ENCODE data around the gene AGPAT3.

Gene AGPAT3

GRCh38 chr21:43981871-43982210 lies 116.8 kb downstream of the AGPAT3 start:
- DNase-seq = no peak

GRCh38 chr21:43982489-43983078 lies 117.6 kb downstream of the AGPAT3 start:
- no peak for DNase-seq

GRCh38 chr21:43983390-43983789 lies 118.4 kb downstream of the AGPAT3 start:
- no peak for DNase-seq

GRCh38 chr21:43983860-43984420 lies 118.9 kb downstream of the AGPAT3 start:
- DNase-seq = no peak

- DNase-seq = no peak
Observed at GRCh38 chr21:43984905-43985689, 120.1 kb downstream of the AGPAT3 start.

- DNase-seq = no peak
Observed at GRCh38 chr21:43985690-43986251, 120.7 kb downstream of the AGPAT3 start.

- no peak for DNase-seq
Observed at GRCh38 chr21:43986544-43987451, 121.8 kb downstream of the AGPAT3 start.

- no peak for DNase-seq
Observed at GRCh38 chr21:43987509-43987908, 122.5 kb downstream of the AGPAT3 start.

GRCh38 chr21:43988016-43988415 lies 123.0 kb downstream of the AGPAT3 start:
- no peak for DNase-seq

- no peak for DNase-seq
Observed at GRCh38 chr21:43988506-43989230, 123.6 kb downstream of the AGPAT3 start.

GRCh38 chr21:43989401-43989800 lies 124.4 kb downstream of the AGPAT3 start:
- no peak for DNase-seq

GRCh38 chr21:43991447-43991991 lies 126.5 kb downstream of the AGPAT3 start:
- no peak for DNase-seq

- DNase-seq = no peak
Observed at GRCh38 chr21:43992121-43992520, 127.1 kb downstream of the AGPAT3 start.

GRCh38 chr21:43993420-43993934 lies 128.5 kb downstream of the AGPAT3 start:
- no peak for DNase-seq

- no peak for DNase-seq
Observed at GRCh38 chr21:43994085-43994484, 129.1 kb downstream of the AGPAT3 start.

- DNase-seq = no peak
Observed at GRCh38 chr21:43994646-43995045, 129.6 kb downstream of the AGPAT3 start.

- DNase-seq = no peak
Observed at GRCh38 chr21:43995521-43996105, 130.6 kb downstream of the AGPAT3 start.

- no peak for DNase-seq
Observed at GRCh38 chr21:43997766-43998742, 133.0 kb downstream of the AGPAT3 start.

GRCh38 chr21:44000360-44000759 lies 135.3 kb downstream of the AGPAT3 start:
- DNase-seq = no peak

GRCh38 chr21:44002511-44002910 lies 137.5 kb downstream of the AGPAT3 start:
- no peak for DNase-seq
